Left lung (tissue), 10 donors: Measurements from ENCODE around the gene ROBO1. TPM values are rescaled to one million over a fixed set of nuclear protein-coding genes. Genes with fewer than 3 reads are reported as not detected.

Source experiments
- ATAC-seq: fragments of 200-7000 bp; cut with Tn5 transposase; one replicate; pipeline ENCODE4 v1.9.1; 2020; ENCODE audit warnings: moderate library complexity
- DNase-seq, 4 donors: peaks; one replicate each; pipeline ENCODE4 v3.0.0-alpha.2; 2013 to 2020
- H3K27ac ChIP-seq, 2 donors: fragments of 200-600 bp; sonication (generic) in 1 of 2; one replicate each; pipeline versions ENCODE4 v1.5.0 to v1.8.0; 2020 to 2021
- H3K27me3 ChIP-seq, 2 donors: fragments of 200-600 bp; sonication (generic) in 1 of 2; one replicate each; pipeline versions ENCODE4 v1.5.0 to v1.8.0; 2020 to 2021
- H3K36me3 ChIP-seq, 2 donors: fragments of 200-600 bp; sonication (generic) in 1 of 2; one replicate each; pipeline versions ENCODE4 v1.5.0 to v1.8.0; 2020 to 2021
- H3K4me1 ChIP-seq, 2 donors: fragments of 200-600 bp; one replicate each; pipeline ENCODE4 v1.8.0; 2021
- H3K4me3 ChIP-seq, 2 donors: fragments of 200-600 bp; sonication (generic) in 1 of 2; one replicate each; pipeline versions ENCODE4 v1.5.0 to v1.8.0; 2020 to 2021; ENCODE audit warnings: mild to moderate bottlenecking in 1 of 2
- H3K9me3 ChIP-seq, 2 donors: fragments of 200-600 bp; sonication (generic) in 1 of 2; one replicate each; pipeline versions ENCODE4 v1.5.0 to v1.8.0; 2020 to 2021
- intact Hi-C, 2 donors: fragments of 100-400 bp; cut with DNase I; formaldehyde crosslinking; loops; one replicate each; pipeline versions ENCODE4 v1.11.2 to v1.14.2; 2022
- polyA plus RNA-seq, 6 donors: library from polyadenylated mRNA; unstranded; fragments of 120-200 nt; gene quantifications; one replicate each; pipeline ENCODE4 v1.2.1, GENCODE V29; 2013; ENCODE audit not compliant: insufficient read length in 6 of 6
- total RNA-seq, 2 donors: library from RNA; stranded (reverse); fragmentation: NEBNext Ultra II Directional; extraction: Animal tissue kit (Norgen Biotek cat#: 25700); gene quantifications; one replicate each; pipeline ENCODE4 v1.2.1, GENCODE V29; 2021
- TF ChIP-seq, protein P1 (sequence below), 2 donors: fragments of 200-600 bp; sonication (generic) in 1 of 2; IDR thresholded peaks; one replicate each; pipeline versions ENCODE4 v1.5.0 to v1.8.0; 2021; ENCODE audit warnings: antibody characterized with exemption in 2 of 2
- donor health status: DM: no; HTN: yes; CAD: no.
- donor health status: DM: no; HTN: no; CAD: no.

The ROBO1 gene
- total and polyA plus RNA-seq, 8 donors: 20.3 to 134 (median 102) TPM

GRCh38 chr3:79664455-79664854, 103.3 kb downstream of the ROBO1 start:
- intact Hi-C loops: no loop called here
- no peaks in the 10 kb centered on the region for H3K4me1 ChIP-seq
- H3K36me3 ChIP-seq: no peaks in the 10 kb centered on the region
- H3K4me3 ChIP-seq: no peak overlapping the region
- ATAC-seq: no peak
- no peaks in the 10 kb centered on the region for H3K9me3 ChIP-seq
- H3K27me3 ChIP-seq: no peaks in the 10 kb centered on the region
- TF ChIP-seq, protein P1, sequence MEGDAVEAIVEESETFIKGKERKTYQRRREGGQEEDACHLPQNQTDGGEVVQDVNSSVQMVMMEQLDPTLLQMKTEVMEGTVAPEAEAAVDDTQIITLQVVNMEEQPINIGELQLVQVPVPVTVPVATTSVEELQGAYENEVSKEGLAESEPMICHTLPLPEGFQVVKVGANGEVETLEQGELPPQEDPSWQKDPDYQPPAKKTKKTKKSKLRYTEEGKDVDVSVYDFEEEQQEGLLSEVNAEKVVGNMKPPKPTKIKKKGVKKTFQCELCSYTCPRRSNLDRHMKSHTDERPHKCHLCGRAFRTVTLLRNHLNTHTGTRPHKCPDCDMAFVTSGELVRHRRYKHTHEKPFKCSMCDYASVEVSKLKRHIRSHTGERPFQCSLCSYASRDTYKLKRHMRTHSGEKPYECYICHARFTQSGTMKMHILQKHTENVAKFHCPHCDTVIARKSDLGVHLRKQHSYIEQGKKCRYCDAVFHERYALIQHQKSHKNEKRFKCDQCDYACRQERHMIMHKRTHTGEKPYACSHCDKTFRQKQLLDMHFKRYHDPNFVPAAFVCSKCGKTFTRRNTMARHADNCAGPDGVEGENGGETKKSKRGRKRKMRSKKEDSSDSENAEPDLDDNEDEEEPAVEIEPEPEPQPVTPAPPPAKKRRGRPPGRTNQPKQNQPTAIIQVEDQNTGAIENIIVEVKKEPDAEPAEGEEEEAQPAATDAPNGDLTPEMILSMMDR (IDR thresholded peaks at IDR 0.05): no peak
- no peak for DNase-seq
- no peak overlapping the region for H3K27ac ChIP-seq

DNA sequence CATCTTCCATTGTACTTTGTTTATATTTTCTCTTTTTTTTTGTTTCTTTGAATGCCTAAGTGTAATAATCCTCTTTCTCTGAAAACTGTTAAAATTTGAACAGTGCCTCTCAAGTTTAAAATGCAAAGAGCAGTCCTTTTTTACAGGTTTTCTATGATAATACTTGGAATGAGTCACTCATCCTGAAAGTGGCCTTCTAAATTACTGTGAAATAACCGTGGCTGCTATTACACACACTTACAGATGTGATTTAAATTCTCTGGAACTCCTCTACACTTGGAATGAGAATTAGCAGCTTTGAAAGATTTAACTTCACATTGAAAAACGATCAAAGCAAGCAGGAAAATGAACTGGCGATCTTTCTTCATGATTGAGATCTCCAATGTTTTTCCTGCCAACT, 105.9 kb downstream of the ROBO1 start:
- Histone ChIP-seq H3K27ac (no peak overlapping the region), H3K4me3 (no peak overlapping the region), H3K27me3 (no peaks in the 10 kb centered on the region), H3K36me3 (no peaks in the 10 kb centered on the region), H3K9me3 (no peaks in the 10 kb centered on the region), H3K4me1 (no peaks in the 10 kb centered on the region)
- intact Hi-C loops: no loop called here
- ATAC-seq (no peak), DNase-seq (no peak)
- TF ChIP-seq, protein P1 (IDR thresholded peaks at IDR 0.05): no peak

DNA sequence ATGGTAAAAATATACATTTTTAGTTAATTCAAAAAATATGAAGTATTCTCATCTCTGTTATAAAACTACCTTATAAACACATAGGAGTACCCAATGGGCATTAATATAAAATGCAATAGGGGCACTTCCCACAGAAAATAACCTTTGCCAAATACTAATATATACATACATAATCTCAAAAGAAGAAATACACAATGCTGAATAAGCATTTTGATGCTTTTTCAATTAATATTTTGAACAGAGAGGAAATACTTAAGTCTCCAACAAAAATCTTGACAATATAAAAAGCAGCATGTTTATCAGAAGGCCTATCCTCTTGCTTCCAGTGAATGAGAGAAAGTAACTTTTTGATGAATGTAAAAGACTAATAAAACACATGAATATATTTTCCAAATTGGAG, 110.7 kb downstream of the ROBO1 start:
- no peak for DNase-seq
- TF ChIP-seq, protein P1 (IDR thresholded peaks at IDR 0.05): no peak
- intact Hi-C loops: no loop called here

GRCh38 chr3:79654019-79654418, 113.8 kb downstream of the ROBO1 start:
- H3K27me3 ChIP-seq: no peaks in the 10 kb centered on the region
- no peak for DNase-seq
- TF ChIP-seq, protein P1 (IDR thresholded peaks at IDR 0.05): no peak

More for the DNA sequence above, 110.7 kb downstream of the ROBO1 start:
- no peak overlapping the region for H3K27ac ChIP-seq
- no peaks in the 10 kb centered on the region for H3K4me1 ChIP-seq
- ATAC-seq: no peak
- no peaks in the 10 kb centered on the region for H3K36me3 ChIP-seq
- no peaks in the 10 kb centered on the region for H3K27me3 ChIP-seq
- no peak overlapping the region for H3K4me3 ChIP-seq
- no peaks in the 10 kb centered on the region for H3K9me3 ChIP-seq

DNA sequence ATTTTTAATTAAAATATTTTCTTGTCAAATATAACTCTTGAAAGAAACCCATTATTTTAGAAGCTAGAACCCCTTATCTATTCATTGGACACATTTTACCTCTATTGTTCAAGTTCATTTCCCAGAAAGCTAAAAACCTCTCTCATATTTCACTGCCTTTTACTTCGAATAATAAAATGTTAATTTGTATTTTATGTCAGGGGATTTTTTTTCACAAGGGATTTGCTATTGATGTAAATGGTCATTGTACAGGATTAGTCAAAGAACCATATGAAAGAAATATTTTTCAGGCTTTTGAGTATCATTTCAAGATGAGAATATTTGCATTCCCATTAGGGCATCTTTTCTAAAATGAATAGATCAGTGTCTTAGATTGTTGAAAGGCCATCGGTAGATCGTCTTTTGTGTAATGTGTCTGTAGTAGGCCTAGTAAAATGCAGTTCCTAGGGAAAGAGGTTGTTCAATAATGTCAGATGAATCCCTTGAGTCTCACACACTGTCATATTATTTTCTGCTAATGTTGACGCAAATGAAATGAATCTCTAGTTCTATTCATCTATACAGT, 114.5 kb downstream of the ROBO1 start:
- ATAC-seq: no peak
- no peaks in the 10 kb centered on the region for H3K4me1 ChIP-seq
- intact Hi-C loops: no loop called here
- H3K27me3 ChIP-seq: no peaks in the 10 kb centered on the region
- no peak overlapping the region for H3K4me3 ChIP-seq
- H3K27ac ChIP-seq: no peak overlapping the region
- no peaks in the 10 kb centered on the region for H3K36me3 ChIP-seq
- DNase-seq: no peak
- H3K9me3 ChIP-seq: no peaks in the 10 kb centered on the region
- TF ChIP-seq, protein P1 (IDR thresholded peaks at IDR 0.05): no peak

More at GRCh38 chr3:79654019-79654418, 113.8 kb downstream of the ROBO1 start:
- H3K4me1 ChIP-seq: no peaks in the 10 kb centered on the region
- no peaks in the 10 kb centered on the region for H3K9me3 ChIP-seq
- no peak overlapping the region for H3K4me3 ChIP-seq
- no peak for ATAC-seq
- no peaks in the 10 kb centered on the region for H3K36me3 ChIP-seq
- H3K27ac ChIP-seq: no peak overlapping the region
- intact Hi-C loops: no loop called here
